ENCODE measurements around the gene TERT.

The TERT gene

GRCh38 chr5:1243487-1244130, 51.3 kb downstream of the TERT start:
- H3K27ac ChIP-seq = no peak overlapping the region
- TF ChIP-seq ZFX (IDR thresholded peaks at IDR 0.05) (no peak), CTCF (conservative IDR thresholded peaks at IDR 0.05) (no peak)

- H3K27ac ChIP-seq = no peak overlapping the region
- TF ChIP-seq ZFX (IDR thresholded peaks at IDR 0.05) = no peak
- TF ChIP-seq CTCF (conservative IDR thresholded peaks at IDR 0.05) = no peak
Measured at GRCh38 chr5:1242733-1243486, 52.0 kb downstream of the TERT start.

GRCh38 chr5:1241509-1242080, 53.3 kb downstream of the TERT start:
- no peak overlapping the region for H3K27ac ChIP-seq
- TF ChIP-seq ZFX (IDR thresholded peaks at IDR 0.05) (no peak), CTCF (conservative IDR thresholded peaks at IDR 0.05) (no peak)

GRCh38 chr5:1240496-1241260, 54.2 kb downstream of the TERT start:
- TF ChIP-seq CTCF (conservative IDR thresholded peaks at IDR 0.05) (no peak), ZFX (IDR thresholded peaks at IDR 0.05) (no peak)
- H3K27ac ChIP-seq = no peak overlapping the region

GRCh38 chr5:1239505-1240251, 55.2 kb downstream of the TERT start:
- no peak overlapping the region; the same call in 1 of the 2 replicates for H3K27ac ChIP-seq
- TF ChIP-seq ZFX (IDR thresholded peaks at IDR 0.05) (no peak), CTCF (conservative IDR thresholded peaks at IDR 0.05) (no peak)

GRCh38 chr5:1235838-1236237, 59.0 kb downstream of the TERT start:
- TF ChIP-seq ZFX (IDR thresholded peaks at IDR 0.05) (no peak), CTCF (conservative IDR thresholded peaks at IDR 0.05) (no peak)
- H3K27ac ChIP-seq = no peak overlapping the region

Measured in C4-2B (cell line).